ENCODE data around the gene NDFIP2. TPM values are rescaled to one million over a fixed set of nuclear protein-coding genes. Genes with fewer than 3 reads are reported as not detected.
A peak's percentile ranks its signal among the peaks of the same experiment; 100 is the strongest.

The NDFIP2 gene
- polyA plus RNA-seq, 1 donor (not counting 4 experiments of a cell fraction or from before 2014, with no cell fraction given), result 244 TPM

DNA sequence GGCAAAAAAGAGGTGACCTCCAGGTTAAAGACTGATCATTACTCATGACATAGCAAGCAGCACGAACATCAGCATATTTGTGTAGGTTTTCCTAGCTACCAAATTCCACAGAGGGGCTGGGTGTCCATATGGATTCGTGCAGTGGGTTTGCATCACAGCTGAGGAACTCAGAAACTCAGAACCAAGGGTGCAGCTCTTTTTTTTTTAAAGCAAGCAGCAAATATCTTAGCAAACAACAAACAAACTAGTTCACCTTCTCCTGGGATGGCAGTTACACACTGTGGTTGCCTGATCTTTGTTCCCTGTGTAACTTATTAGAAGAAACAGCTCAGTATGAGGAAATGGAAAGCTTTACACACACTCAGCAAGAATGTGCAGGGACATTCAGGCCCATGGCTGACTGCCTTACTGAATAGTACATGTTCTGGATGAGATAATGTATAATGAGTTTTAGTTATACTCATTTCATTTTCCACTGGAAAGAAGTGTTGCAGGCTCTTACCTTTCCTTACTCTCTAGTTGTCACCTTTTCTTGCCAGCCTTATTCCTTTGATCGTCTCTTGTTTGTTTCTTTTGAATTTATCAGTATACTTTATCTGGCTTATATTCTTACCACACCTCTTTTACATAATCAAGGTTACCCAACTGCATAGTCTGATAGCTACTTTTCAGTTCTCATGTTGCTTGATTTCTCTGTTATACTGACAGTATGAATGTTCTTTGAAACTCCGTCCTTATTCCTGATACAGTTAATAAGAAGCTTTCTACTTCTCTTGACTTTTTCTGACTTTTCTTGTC is 4.3 kb downstream of the NDFIP2 start:
- H2AFZ ChIP-seq (ENCODE audit: control insufficient read depth, low read length), result no peak overlapping the region
- H4K20me1 ChIP-seq (ENCODE audit: control insufficient read depth, extremely low read depth, insufficient read depth, low read length), result no peaks in the 10 kb centered on the region
- peak overlapping the region; percentile 96 for H3K27ac ChIP-seq (ENCODE audit: control insufficient read depth, insufficient read depth, low read length)
- dilution Hi-C loops (cut with MboI; ENCODE audit: extremely low pct_ligation_motif_present, low sequenced_read_pairs), result no loop called here
- H3K79me2 ChIP-seq (ENCODE audit: control insufficient read depth, insufficient read depth, low read length), result peaks cover 85% of the 10 kb centered on the region
- no peaks in the 10 kb centered on the region for H3K27me3 ChIP-seq (ENCODE audit: control insufficient read depth, extremely low read depth, insufficient read depth, low read length)
- FAIRE-seq, result peak; percentile 90
- no peaks in the 10 kb centered on the region for H3K9me3 ChIP-seq (ENCODE audit: control insufficient read depth, low read depth, low read length)
- H3K4me2 ChIP-seq (ENCODE audit: control insufficient read depth, extremely low read depth, insufficient read depth, low read depth, low read length), result peak overlapping the region; percentile 81
- TF ChIP-seq EZH2 (IDR thresholded peaks at IDR 0.05; ENCODE audit: low read length), result no peak
- TF ChIP-seq, protein P1, sequence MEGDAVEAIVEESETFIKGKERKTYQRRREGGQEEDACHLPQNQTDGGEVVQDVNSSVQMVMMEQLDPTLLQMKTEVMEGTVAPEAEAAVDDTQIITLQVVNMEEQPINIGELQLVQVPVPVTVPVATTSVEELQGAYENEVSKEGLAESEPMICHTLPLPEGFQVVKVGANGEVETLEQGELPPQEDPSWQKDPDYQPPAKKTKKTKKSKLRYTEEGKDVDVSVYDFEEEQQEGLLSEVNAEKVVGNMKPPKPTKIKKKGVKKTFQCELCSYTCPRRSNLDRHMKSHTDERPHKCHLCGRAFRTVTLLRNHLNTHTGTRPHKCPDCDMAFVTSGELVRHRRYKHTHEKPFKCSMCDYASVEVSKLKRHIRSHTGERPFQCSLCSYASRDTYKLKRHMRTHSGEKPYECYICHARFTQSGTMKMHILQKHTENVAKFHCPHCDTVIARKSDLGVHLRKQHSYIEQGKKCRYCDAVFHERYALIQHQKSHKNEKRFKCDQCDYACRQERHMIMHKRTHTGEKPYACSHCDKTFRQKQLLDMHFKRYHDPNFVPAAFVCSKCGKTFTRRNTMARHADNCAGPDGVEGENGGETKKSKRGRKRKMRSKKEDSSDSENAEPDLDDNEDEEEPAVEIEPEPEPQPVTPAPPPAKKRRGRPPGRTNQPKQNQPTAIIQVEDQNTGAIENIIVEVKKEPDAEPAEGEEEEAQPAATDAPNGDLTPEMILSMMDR (optimal IDR thresholded peaks at IDR 0.05 in 1 of 3, IDR thresholded peaks at IDR 0.05 in 1 of 3, conservative IDR thresholded peaks at IDR 0.05 in 1 of 3; ENCODE audit: extremely low read depth in 1 of 3, insufficient read depth in 2 of 3, low read length in 3 of 3), result no peak
- no peaks in the 10 kb centered on the region for H3K9me1 ChIP-seq (ENCODE audit: control insufficient read depth, extremely low read depth, insufficient read depth, low read length)
- peak overlapping the region; percentile 5 to 55 (median 50) for H3K4me3 ChIP-seq (ENCODE audit: control insufficient read depth in 2 of 3, extremely low read depth in 1 of 3, insufficient read depth in 2 of 3, low read depth in 1 of 3, low read length in 3 of 3)
- peaks cover 4 to 5% of the 10 kb centered on the region in 2 experiments for H3K36me3 ChIP-seq (ENCODE audit: control insufficient read depth in 2 of 2, extremely low read depth in 1 of 2, insufficient read depth in 2 of 2, low read length in 2 of 2)
- peak; percentile 69 for DNase-seq (ENCODE audit: low read depth, low spot score)
- H3K4me1 ChIP-seq (ENCODE audit: control insufficient read depth, extremely low read depth, insufficient read depth, low read length), result peaks cover 60% of the 10 kb centered on the region
- peak overlapping the region; percentile 98 for H3K9ac ChIP-seq (ENCODE audit: control insufficient read depth, extremely low read depth, insufficient read depth, low read length)

DNA sequence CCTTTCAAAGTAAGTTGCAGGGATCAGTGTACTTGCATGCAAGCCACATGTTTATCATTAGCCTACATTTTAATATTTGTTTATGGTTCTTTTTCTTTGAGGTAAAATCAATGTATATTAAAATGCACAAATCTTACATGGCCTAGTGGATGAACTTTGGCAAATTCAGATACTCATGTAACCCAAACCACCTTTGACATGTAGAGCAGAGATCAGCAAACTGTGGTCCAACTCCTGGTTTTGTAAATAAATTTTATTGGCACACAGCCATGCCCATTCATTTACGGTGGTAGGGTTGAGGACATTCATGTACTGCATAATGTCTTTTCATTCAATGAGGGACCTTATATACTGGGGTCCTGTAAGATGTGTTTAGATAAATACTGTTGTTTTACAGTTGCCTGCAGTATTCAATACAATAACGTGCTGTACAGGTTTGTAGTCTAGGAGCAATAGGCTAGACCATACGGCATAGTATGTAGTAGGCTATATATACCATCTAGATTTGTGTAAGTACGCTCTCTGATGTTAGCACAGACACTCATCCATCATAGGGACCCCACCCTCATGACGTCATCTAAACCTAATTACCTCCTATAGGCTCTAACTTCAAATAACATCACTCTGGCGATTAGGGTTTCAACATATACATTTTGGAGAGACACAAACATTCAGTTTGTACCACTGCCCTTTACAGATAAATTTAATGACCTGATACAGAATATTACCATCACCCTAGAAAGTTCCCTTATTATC is 5.7 kb downstream of the NDFIP2 start:
- H3K79me2 ChIP-seq (ENCODE audit: control insufficient read depth, insufficient read depth, low read length), result peaks cover 91% of the 10 kb centered on the region
- H3K9ac ChIP-seq (ENCODE audit: control insufficient read depth, extremely low read depth, insufficient read depth, low read length), result peak overlapping the region; percentile 50
- H4K20me1 ChIP-seq (ENCODE audit: control insufficient read depth, extremely low read depth, insufficient read depth, low read length), result no peaks in the 10 kb centered on the region
- no peak overlapping the region for H2AFZ ChIP-seq (ENCODE audit: control insufficient read depth, low read length)
- H3K9me1 ChIP-seq (ENCODE audit: control insufficient read depth, extremely low read depth, insufficient read depth, low read length), result no peaks in the 10 kb centered on the region
- peak overlapping the region; percentile 81 for H3K4me2 ChIP-seq (ENCODE audit: control insufficient read depth, extremely low read depth, insufficient read depth, low read depth, low read length)
- TF ChIP-seq EZH2 (IDR thresholded peaks at IDR 0.05; ENCODE audit: low read length), result no peak
- TF ChIP-seq, protein P1 (optimal IDR thresholded peaks at IDR 0.05 in 1 of 3, IDR thresholded peaks at IDR 0.05 in 1 of 3, conservative IDR thresholded peaks at IDR 0.05 in 1 of 3; ENCODE audit: extremely low read depth in 1 of 3, insufficient read depth in 2 of 3, low read length in 3 of 3), result no peak
- DNase-seq (ENCODE audit: low read depth, low spot score) (no peak), FAIRE-seq (peak; percentile 62)
- H3K36me3 ChIP-seq (ENCODE audit: control insufficient read depth in 2 of 2, extremely low read depth in 1 of 2, insufficient read depth in 2 of 2, low read length in 2 of 2), result peaks cover 4 to 5% of the 10 kb centered on the region in 2 experiments
- H3K9me3 ChIP-seq (ENCODE audit: control insufficient read depth, low read depth, low read length), result no peaks in the 10 kb centered on the region
- no peaks in the 10 kb centered on the region for H3K27me3 ChIP-seq (ENCODE audit: control insufficient read depth, extremely low read depth, insufficient read depth, low read length)
- peak overlapping the region in 2 of 3 experiments; percentile 24 to 39 for H3K4me3 ChIP-seq (ENCODE audit: control insufficient read depth in 2 of 3, extremely low read depth in 1 of 3, insufficient read depth in 2 of 3, low read depth in 1 of 3, low read length in 3 of 3)
- H3K27ac ChIP-seq (ENCODE audit: control insufficient read depth, insufficient read depth, low read length), result peak overlapping the region; percentile 96
- H3K4me1 ChIP-seq (ENCODE audit: control insufficient read depth, extremely low read depth, insufficient read depth, low read length), result peaks cover 74% of the 10 kb centered on the region
- dilution Hi-C loops (cut with MboI; ENCODE audit: extremely low pct_ligation_motif_present, low sequenced_read_pairs), result no loop called here
